Ureter (tissue), 1 donor: ENCODE data around the gene ACVR1. TPM values are rescaled to one million over a fixed set of nuclear protein-coding genes. Genes with fewer than 3 reads are reported as not detected.
"Not testable (repeated sequence)": the region's sequence is repeated elsewhere in the genome, so short reads cannot be mapped to it uniquely, and the experiment has no call there.

Experiments used
- DNase-seq: peaks from one replicate; pipeline ENCODE4 v3.0.0-alpha.2; 2020; ENCODE audit warnings: low spot score
- total RNA-seq: library from RNA; stranded (reverse); gene quantifications from one replicate; pipeline ENCODE4 v1.2.4, GENCODE V29; 2023
- donor health status: DM: yes; HTN: yes; CAD: no.

The ACVR1 gene
- total RNA-seq, 1 donor from 2014 or later = 31.7 TPM

DNA sequence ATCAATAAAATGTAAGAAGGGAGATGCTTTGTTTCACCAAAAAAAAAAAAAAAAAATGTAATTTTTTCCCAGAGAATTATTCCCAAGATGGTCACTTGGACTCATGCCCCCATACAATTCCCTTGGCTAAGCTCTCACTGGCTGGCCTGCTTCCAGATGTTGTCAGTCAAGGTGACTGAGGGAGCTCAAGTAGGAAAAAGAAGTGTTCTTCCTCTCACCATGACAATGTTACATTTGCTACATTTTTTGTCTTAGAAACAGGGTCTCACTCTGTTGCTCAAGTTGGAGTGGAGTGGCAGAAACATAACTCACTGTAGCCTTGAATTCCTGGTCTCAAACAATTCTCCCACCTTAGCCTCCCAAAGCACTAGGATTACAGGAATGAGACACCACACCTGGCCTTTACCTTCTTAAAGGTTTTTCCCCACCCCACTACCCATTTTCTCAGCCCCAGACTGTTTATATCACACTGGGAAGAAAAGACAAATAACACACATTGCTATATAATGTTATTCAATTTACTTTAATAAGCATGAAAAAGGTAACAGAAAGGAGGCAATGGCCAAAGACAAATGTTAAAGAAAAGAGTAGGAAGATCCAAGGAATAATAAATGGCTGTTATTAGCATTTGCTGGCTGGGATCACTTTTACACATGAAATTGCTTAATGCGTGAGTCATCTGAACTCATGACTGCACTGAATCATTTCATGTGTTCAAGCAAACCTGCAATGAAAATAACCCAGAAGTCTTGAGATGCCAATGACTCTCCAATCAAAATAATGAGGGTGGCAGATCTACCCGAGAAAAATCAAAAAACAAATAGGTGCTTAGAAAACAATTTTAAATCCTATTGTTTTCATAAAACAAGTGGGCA, 45.2 kb downstream of the ACVR1 start:
- peak; percentile 49 for DNase-seq

DNA sequence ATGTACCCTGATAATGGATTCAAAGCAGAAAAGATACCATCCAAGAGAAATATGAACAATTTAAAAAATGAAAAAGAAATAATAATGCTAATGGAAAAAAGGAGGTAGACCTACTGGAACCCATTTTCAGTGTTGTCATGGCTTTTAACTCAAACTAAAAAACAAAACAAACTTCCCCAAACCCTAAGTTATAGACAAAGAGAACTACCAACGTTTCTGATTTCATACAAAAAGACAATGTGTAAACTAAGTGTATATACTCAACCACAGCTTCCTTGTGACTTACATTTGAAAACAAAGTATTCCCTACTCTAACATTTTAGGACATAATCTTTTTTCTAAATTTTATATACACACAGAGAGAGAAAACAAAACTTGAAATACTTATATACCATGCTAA, 45.9 kb downstream of the ACVR1 start:
- DNase-seq = no peak

DNA sequence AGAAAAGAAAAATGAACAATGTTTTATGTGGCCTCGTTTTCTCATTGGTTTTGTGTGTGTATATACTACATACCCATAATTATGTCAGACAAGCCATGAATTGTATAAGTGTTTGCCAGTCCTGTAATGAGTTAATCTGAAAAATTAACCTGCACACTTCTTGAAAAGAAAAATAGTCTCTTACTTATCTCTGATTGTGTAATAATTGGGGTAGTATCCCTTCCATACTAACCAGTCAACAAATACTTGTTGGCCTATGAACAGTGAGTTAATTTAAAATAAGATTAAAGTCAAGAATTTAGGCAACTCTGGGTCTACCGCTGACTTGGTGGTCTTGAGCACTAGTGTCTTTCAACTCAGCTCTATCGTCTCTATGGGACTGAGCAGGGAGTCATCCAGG, 48.8 kb downstream of the ACVR1 start:
- no peak for DNase-seq

DNA sequence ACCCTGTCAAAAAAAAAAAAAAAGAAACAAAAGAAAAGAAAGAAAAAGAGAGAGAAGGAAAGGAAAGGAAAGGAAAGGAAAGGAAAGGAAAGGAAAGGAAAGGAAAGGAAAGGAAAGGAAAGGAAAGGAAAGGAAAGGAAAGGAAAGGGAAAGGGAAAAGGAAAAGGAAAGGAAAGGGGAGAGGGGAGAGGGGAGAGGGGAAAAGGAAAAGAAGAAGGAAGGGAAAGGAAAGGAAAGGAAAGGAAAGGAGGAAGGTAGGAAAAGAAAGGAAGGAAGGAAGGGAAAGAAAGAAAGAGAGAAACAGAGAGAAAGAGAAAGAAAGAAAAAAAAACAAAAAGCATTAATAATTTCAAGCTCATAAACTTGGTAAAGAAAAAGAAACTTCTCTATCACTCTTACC, 49.5 kb downstream of the ACVR1 start:
- DNase-seq = not testable (repeated sequence)

DNA sequence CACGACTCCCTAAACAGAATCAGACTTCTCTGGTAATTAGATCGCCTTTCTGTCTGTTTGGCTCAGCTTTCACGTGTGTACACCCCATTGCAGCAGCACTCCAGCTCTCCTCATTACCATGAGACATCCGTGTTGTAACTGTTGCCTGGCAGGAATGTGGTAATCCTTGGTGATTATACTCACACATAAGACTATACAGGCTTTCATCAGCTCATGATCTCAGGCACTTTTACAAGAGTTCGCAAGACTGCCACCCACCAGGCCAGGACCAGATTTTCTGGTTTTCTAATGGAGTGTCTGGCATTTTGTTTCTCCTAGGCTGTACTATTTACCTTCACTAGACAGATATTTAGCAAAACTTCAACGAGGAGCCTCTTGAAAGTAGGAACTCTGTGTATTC, 50.2 kb downstream of the ACVR1 start:
- no peak for DNase-seq

DNA sequence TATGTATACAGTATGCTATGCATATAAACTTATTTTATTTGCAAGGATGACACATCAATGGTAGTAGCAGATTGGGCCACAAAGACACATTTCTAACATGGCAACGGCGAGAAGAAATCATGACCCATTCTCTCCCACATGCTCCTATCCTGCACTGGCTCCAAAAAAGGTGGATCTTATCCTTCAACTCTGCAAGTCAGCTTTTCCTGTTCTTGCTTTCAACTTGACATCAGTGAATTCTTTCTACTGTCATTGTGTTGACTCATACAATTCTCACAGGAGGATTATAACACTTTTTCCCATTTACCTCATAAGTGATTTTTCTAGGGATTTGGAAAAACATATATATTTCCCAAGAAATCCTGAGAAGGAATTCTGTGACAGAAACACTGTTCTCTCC, 53.1 kb downstream of the ACVR1 start:
- no peak for DNase-seq

DNA sequence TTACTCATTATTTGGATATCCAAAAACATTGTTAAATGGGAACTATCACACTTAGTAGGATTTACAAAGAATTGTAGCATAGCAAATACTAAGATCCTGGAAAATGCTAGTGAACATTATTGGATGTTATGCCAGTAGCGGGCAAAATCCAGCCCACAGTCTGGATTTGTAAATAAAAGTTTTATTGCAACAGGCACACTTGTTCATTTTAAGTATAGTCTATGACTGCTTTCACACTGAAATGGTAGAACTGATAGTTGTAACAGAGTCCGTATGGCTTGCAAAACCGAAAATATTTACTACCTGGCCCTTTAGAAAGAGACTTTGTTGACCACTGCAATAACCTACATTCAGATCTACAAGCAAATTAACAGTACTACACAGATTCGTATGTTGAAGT, 53.6 kb downstream of the ACVR1 start:
- DNase-seq = no peak

DNA sequence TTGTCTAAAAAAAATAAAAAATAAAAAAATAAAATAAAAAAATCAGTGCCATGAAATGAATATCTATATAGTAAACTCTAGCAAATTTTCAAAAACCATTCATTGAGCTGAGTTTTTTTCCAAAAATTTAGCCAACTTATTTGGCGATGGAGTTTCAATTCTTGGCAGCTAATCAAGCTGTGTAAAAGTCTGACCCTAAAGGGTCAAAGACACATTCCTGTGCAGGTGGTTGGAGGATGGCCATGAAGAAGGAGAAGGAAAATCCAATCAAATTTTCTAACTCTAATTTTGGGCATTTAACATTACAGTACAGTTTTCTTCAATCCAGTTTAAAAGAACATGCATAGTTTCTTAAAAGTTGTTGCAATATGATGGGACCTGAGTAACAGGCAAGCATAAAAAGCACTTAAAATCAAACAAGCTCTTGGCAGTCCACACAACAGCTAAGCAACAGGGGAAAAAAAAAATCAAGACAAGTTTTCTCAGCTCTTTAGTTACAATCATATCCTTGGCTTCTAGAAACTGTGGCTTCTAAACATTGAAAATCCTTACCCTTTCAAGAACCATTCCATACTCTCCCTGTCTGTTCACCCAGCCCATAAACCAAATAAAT, 54.5 kb downstream of the ACVR1 start:
- no peak for DNase-seq

DNA sequence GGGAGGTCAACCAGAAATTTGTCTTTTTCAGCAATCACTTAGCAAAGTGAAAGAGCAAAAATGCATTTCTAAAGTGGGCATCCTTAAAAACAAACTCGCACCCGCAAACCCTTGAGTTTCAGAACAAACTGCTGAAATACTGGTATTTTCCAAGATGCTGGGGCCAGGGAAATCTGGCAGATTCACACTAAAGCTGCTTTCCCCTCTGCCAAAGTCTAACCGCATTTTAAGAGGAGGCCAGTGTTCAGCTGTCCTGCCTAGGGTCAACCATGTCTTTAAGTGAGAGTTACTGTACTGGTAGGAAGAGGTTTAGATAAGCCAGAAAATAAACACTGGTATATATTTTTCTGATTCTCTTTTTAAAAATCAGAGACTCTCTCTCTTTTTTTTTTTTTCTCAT, 55.9 kb downstream of the ACVR1 start:
- DNase-seq = no peak

DNA sequence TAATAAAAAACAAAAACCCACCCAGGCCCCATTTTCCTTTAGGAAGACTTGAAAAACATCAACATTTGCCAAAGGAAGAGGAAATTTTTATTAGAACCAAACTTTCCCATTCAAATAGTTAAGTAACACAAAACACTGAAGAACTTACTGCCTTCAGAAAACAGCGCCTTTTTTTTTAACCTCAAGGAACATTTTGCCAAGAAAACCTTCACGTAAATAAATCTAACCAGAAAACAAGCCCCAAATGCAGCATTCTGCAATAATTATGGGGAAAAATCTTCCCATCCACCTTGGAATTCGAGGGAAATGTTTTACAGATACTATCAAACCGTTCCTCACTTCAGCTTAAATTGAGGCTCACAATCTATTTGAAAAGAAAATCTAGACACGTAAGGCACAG, 56.4 kb downstream of the ACVR1 start:
- DNase-seq = no peak

DNA sequence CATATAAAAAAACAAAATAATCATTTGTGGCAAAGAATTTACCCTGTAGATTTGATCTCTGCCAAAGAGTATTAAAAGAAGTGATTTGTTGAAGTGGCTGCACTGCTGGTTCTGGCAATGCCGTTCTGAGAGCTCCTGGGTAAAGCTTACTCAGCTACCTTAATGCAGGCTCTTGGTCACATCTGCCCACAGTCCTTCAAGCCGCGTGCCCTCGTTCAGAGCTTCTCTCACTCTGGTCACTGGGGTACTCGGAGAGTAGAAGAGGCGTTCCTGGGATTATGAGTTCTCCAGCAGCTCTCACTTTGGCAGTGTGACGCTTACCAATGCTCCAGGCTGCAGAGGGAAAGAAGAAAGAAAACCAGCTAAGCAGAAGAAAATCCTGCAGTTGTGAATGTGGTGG, 57.9 kb downstream of the ACVR1 start:
- no peak for DNase-seq

DNA sequence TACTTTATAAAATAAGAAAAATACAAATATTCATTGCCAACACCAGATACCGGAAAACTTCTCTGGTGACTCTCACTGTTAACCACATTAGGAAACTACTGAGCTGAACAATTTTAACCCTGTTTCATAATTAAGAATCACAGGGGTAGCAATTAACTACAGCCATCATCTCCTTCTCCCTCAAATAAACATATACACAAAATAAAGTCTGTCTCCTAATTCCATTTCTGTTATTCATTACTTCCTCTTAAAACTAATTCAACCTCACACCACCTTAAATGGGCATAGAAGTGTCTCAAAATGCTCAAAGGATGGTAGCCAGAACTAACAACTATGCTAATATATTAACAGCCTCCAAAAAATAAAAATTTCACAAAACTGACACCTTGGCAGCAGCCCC, 60.7 kb downstream of the ACVR1 start:
- no peak for DNase-seq

DNA sequence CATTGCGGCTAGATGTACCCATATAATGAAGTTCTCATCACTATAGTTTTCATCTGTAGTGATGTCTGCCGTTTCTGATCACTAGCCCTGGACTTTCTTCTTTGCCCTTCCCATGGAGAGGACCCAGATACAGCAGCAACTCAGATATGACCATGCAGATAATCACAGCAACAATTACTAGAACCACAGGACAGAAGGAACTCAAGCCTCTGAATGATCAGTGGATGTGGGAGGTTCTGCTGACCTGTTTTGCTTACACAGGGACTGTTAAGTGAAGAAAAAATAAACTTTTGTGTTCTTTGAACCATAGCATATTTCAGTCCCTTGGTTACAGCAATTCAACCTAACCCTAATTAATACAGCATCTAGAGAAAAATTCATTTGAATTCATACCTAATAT, 62.7 kb downstream of the ACVR1 start:
- DNase-seq = no peak

DNA sequence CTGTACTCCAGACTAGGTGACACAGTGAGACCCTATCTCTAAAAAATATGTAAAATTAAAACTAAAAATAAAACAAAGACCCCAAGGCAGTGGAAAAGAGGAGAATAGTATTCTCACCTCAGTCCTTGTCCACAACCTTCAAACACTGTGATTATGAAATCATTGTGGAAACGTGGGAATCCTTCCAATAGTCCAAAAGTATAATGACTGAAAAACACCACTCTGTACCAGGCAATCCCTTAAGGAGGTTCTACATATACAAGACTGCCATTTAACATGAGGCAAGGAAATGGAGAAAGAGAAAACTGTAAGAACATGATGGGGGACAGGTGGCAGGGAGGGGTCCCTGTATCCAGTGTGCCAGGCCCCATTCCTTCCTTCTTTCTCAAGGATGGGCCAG, 66.1 kb downstream of the ACVR1 start:
- no peak for DNase-seq

DNA sequence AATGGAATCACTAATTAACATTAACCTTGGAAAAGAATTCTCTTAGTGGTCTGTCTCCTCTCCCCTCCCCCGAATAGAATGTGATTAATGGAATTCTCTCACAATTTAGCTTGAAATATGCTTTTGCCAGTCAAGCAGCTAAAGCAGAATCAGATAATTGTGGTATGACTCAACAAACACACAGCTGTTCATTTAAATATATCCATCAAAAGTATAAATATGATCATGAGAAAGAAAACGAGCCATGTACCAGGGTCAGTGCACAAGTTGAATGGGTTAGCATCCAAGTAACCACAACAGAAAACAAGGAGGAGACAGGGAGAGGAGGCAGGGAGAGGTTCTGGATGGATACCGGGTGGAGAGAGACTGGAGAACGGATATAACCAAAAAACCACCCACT, 66.9 kb downstream of the ACVR1 start:
- no peak for DNase-seq

DNA sequence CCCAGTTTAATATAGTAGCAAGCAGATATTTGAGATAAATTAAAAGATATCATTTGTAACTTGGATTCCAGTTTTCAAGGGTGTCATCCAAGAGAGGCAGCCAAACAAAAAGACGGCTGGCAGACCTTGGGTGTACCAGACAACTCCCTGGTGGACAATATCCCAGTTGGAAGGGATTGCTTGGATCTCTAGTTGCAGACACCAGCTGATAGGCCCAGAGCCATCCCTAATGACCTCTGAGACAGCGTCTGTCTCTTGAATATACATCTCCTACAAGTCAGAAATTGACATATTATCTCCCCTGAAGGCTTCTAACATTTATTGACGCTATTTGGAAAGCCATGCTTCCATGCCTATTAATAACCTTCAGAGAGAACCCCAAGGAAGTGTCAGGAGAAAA, 67.7 kb downstream of the ACVR1 start:
- no peak for DNase-seq

DNA sequence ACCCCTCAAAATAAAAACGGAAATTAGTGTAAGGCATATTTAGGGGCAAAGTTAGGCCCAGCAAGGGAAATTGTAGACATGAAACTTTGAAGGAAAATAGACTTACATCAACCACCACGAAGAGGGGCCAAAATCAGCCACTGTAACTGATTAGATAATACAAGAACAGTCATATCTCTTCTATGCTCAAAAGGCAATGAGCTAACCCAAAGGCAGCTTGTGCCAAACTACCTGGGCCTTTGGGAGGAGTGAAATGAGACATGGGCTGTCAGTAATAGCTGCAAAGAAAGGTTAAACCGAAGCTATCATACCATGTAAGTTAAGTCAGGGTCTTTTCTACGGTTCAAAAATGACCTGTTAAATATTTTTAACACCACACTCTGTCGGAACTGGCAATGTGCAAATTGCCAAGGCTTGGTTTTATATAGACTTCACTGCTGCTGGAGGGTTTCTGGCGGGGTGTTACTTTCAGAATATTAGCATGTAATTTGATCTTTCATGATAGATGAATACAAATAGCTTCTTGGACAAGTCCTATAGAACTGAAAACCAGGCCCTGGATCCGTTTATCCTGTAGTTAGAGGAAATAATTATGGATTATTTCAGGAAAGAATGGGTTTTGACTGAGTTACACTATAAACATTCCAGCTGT, 69.6 kb downstream of the ACVR1 start:
- no peak for DNase-seq

DNA sequence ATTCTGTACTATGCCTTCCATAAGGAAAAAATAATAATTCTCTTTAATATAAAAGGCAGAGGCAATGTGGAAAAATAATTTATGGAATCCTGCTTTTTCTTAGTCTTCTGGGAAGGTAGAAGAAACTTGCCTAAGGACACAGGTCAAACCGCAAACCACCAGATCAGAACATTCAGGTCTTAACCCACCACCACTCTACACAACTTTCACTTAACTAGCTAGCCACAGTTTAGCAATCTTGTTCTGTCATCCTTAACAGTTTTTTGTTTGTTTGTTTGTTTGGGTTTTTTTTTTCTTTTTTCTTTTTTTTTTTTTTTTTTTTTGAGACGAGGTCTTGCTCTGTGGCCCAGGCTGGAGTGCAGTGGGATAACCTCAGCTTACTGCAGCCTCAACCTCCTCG, 70.6 kb downstream of the ACVR1 start:
- DNase-seq = no peak

DNA sequence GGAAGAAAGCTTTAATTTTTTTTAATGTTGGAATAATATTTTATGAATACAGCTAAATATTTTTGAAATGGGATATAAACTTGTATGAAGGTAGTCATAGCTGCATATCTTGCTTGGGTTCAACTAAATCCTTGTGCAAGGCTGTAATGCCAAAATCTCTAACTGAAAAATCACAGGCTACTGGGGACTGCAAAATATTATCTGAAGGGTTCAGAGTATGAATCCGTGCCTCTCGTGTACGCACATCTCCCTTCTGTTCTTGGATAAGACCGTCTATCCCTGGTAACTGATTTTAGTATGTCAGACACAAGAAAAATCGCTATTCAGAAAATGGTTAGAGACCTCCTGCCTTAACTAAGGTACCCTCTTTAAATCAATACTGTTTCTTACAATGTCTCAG, 71.8 kb downstream of the ACVR1 start:
- no peak for DNase-seq

DNA sequence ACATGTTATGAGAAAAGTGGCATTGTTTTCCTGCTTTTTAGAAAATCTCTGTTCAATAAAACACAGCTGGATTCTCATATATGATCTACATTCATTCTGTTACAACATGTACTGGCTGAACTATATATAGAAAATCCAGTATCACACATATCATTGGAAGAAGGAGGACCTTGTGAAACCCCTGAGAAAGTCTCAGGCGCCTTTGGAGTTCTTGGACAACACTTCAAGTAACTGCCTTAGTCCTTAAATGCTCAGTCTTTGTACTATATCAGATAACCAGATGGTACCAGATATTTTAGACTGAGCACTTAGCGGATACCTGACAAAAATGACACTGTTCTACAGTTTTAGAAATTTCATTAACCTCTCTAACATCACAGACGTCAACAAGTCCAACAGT, 72.2 kb downstream of the ACVR1 start:
- no peak for DNase-seq

DNA sequence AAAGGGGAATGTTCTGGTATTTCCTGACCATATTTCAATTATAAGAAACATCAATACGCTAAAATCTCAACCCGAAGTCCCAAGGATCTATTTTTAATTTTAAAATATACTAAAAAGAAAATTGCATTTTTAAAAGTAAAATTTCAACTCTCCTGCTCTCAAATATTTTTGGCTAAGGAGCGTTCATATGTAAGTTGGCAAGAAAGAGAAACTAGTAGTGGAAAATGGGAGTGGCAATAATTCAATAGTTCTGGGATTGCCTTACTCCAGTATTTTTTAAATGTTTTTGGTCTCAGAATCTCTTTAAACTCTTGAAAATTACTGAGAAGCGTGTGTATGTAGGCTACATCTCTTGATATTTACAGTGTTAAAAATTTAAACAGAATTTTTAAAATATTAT, 72.7 kb downstream of the ACVR1 start:
- no peak for DNase-seq

DNA sequence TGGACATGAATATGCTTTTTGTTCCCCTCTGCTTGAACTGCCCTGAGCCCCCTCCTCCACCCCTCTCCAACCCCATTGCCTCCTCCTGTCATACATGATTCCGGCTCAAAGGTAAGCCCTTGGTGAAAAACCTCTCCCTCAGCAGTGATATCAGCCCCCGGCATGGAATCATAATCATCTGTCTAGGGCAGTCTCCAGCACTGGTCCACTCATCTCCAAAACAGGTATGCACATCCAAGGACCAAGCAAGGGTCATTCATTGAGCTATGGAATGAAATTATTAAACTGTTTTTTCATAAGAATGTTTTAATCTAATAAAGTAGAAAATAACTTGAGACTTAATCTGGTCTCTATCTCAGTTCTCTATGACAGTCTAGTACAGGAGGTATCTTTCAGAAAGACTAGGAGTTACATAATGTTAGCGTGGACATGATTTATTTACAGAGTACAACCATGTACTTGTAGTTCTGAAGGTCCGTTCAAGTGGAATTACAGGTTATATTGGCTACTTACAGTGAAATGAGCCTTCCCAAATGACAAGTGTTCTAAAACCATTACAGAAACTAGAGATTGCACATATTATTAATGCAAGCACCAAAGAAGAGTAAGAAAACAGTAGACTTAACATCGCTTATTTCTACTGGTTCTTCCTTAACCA, 75.2 kb downstream of the ACVR1 start:
- DNase-seq = no peak
